GM12892 (cell line): Measurements from ENCODE around the gene CIB4.

Source experiments
- DNase-seq: peaks from one replicate; pipeline ENCODE4 v3.0.0; 2011; ENCODE audit not compliant: insufficient read length
- FAIRE-seq: peaks from 2 replicates; lab custom pipeline; 2011; peaks lifted over from hg19 to GRCh38; lab: Jason Lieb, UNC
- POLR2A ChIP-seq: IDR thresholded peaks from 2 replicates; pipeline ENCODE4 v1.6.1; 2011; ENCODE audit warnings: low read depth, low read length, control low read depth
- POLR2AphosphoS5 ChIP-seq: IDR thresholded peaks from 2 replicates; pipeline ENCODE4 v1.6.1; 2011; ENCODE audit warnings: low read depth, low read length, control low read depth
- TAF1 ChIP-seq: IDR thresholded peaks from 2 replicates; pipeline ENCODE4 v1.6.1; 2011; ENCODE audit warnings: low read depth, mild to moderate bottlenecking, control low read depth, low read length, borderline replicate concordance

The CIB4 gene

GRCh38 chr2:26626606-26627005 lies 14.6 kb downstream of the CIB4 start:
- no peak for FAIRE-seq

DNA sequence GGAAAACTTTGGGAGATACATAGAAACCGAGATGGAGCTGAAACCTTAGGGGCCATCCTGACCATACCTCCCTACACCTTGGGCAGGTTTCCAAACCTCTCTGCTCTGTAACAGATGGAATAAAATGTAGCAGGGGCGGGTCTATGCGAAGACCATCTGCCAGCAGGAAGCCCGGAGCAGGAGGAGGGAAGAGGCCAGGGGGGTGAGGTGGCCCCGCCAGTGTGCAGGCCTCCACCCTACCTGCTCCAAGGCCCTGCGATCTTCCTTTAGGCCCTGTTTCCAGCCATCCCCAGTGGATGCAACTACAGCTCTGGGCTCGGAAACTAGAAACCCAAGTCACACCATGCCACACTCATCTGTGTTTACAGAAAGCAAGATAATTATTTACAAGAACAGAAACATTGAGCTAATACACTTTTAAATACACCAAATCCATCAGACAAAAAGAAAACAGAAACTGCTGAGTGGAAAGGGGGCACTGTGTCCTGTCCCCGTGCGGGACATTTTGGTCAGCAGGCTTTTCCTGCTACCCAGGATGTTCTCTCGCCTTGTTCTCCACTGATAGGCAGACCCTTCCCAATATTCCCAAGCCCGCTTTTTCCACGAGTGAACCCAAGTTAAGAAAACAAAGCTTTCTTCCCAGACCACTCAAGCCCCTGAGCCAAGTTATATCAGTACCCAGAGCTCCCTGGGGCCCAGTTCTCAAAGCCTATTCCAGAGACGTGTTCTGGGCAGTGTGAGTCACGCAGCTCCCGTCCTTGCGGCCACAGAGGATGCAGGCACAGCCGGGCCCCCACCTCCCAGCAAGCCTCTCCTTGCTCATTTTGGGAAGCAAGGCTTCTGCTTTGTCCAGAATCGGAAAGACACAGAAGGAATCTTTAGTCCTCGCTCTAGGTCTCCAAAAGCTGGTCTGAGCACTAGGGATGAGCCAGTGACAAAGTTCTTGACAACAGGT lies 17.3 kb downstream of the CIB4 start:
- TF ChIP-seq POLR2AphosphoS5 (no peak), TAF1 (no peak), POLR2A (no peak)
- FAIRE-seq (no peak), DNase-seq (no peak)

More at GRCh38 chr2:26626606-26627005, 14.6 kb downstream of the CIB4 start:
- TF ChIP-seq POLR2A (no peak), TAF1 (no peak), POLR2AphosphoS5 (no peak)
- no peak for DNase-seq

DNA sequence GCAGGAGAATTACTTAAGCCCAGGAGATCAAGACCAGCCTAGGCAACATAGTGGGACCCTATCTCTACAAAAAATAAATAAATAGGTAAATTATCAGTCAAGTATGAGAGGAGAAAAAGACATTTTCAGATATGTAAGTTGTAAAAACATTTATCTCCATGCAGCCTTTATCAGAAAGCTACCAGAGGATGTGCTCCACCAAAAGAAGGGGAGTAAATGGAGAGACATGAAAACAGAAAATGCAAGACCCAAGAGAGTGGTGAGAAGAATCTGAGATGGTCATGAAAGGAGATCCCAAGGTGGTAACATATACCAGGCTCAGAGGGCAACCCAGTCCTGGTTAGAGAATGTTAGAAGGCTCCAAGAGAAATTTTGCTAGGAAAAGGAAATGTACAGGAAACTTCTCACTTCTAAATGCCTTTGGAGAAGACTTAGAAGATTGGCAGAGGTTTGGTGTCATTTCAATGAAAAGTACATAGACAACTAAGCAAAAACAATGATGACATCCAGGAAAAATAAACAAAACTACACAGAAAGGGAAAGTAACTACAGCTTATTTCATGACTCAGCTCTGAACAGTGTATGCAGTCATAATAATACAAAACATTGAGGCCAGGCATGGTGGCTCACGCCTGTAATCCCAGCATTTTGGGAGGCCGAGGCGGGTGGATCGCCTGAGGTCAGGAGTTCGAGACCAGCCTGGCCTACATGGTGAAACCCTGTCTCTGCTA lies 19.5 kb downstream of the CIB4 start:
- no peak for TF ChIP-seq POLR2AphosphoS5
- no peak for TF ChIP-seq POLR2A
- TF ChIP-seq TAF1: no peak
- no peak for FAIRE-seq
- no peak for DNase-seq

DNA sequence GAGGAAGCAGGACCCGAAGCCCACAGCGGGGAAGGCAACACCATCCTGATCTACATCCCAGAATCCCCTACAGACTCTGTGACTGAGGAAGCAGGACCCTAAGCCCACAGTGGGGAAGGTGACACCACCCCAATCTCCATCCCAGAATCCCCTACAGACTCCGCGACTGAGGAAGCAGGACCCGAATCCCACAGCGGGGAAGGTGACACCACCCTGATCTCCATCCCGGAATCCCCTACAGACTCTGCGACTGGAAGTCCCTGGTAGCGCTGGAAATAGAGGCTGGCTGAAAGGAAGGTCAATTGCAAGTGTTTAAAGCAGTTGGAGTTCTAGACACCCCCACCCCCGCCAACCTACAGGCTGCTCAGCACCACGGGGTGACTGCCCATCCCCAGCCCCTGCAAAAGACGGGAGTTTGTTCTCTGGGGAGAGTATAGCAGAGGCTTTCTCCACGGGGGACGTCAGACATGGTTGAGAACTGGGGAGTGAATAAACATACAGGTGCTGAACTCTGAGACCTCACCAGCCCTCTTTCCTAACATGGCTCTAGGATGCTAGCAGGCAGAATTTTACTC lies 21.0 kb downstream of the CIB4 start:
- FAIRE-seq (no peak), DNase-seq (no peak)
- no peak for TF ChIP-seq TAF1
- TF ChIP-seq POLR2AphosphoS5: no peak
- no peak for TF ChIP-seq POLR2A

DNA sequence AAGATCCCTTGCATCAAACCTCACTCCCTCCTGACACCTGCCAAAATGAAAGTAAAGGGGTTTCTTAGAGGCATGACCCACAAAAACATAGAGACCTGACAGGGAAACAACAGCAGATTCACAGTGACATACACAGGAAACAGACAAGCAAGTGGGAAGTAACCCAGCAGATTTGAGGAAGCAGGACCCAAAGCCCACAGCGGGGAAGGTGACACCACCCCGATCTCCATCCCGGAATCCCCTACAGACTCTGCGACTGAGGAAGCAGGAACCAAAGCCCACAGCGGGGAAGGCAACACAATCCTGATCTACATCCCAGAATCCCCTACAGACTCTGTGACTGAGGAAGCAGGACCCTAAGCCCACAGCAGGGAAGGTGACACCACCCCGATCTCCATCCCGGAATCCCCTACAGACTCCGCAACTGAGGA lies 21.6 kb downstream of the CIB4 start:
- no peak for TF ChIP-seq POLR2AphosphoS5
- no peak for TF ChIP-seq TAF1
- no peak for TF ChIP-seq POLR2A
- DNase-seq (no peak), FAIRE-seq (no peak)

- FAIRE-seq: no peak
- no peak for TF ChIP-seq POLR2A
- TF ChIP-seq POLR2AphosphoS5: no peak
- TF ChIP-seq TAF1: no peak
- no peak for DNase-seq
These were observed 22.1 kb downstream of the CIB4 start for GRCh38 chr2:26619096-26619495.

GRCh38 chr2:26618611-26619010 lies 22.6 kb downstream of the CIB4 start:
- TF ChIP-seq POLR2AphosphoS5: no peak
- TF ChIP-seq TAF1: no peak
- TF ChIP-seq POLR2A: no peak
- DNase-seq (no peak), FAIRE-seq (no peak)

- TF ChIP-seq POLR2AphosphoS5 (no peak), POLR2A (no peak), TAF1 (no peak)
- no peak for DNase-seq
- no peak for FAIRE-seq
These were observed 23.5 kb downstream of the CIB4 start for GRCh38 chr2:26617588-26618083.

DNA sequence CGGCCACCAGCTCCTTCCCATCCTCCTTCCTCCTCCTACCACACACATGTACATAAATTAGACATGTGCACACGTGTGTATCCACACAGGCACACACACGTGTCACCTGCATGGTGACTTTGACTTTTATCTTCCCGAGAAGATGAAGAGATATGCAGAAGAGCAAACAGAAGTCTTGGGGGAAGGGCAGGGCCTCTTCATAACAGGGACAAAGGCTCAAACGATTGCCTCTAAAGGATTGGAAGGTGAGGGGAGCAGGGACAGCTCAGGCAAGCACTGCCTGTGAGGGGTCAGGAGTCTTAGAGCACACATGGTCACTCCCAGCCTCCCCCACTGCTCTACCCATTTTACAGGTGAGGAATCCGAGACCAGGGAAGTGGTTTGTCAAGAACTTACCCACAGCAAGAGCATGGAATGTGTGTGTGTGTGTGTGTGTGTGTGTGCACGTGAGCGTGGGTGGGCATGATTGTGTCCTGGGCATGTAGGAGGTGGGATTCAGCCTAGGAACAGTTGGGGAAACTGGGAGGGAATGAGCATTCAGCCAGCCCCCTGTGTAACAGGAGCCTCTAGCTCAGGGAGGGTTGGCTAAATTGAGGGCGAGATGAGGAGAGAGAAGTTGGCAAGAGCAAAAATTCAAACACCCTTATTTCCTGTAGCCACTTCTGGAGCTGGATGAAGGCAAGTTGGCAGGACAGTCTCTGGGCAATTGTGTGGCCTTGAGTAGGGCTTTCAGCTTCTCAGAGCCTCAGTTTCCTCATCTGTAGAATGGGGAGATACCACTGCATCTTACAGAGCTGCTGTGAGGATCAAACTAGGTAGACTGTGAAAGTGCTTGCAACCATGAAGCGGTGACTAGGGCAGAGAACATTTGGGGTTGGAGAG lies 24.2 kb downstream of the CIB4 start:
- TF ChIP-seq POLR2A (no peak), TAF1 (no peak), POLR2AphosphoS5 (no peak)
- FAIRE-seq (no peak), DNase-seq (no peak)

GRCh38 chr2:26615860-26616705 lies 25.1 kb downstream of the CIB4 start:
- FAIRE-seq (no peak), DNase-seq (no peak)
- TF ChIP-seq POLR2A (no peak), TAF1 (no peak), POLR2AphosphoS5 (no peak)
